ENCODE measurements around the gene FAT2.
A peak's percentile ranks its signal among the peaks of the same experiment; 100 is the strongest.
"Not testable (repeated sequence)": the region's sequence is repeated elsewhere in the genome, so short reads cannot be mapped to it uniquely, and the experiment has no call there.

Gene FAT2

GRCh38 chr5:151612689-151613427, 21.7 kb upstream of the FAT2 start:
- no peak for DNase-seq

GRCh38 chr5:151611127-151611775, 20.1 kb upstream of the FAT2 start:
- DNase-seq, result no peak

GRCh38 chr5:151608522-151608921, 17.4 kb upstream of the FAT2 start:
- no peak for DNase-seq

- no peak for DNase-seq
Measured at GRCh38 chr5:151607304-151607703, 16.2 kb upstream of the FAT2 start.

- DNase-seq, result no peak
Measured at GRCh38 chr5:151605559-151605958, 14.4 kb upstream of the FAT2 start.

GRCh38 chr5:151602806-151603205, 11.7 kb upstream of the FAT2 start:
- no peak for DNase-seq

- no peak for DNase-seq
Measured at GRCh38 chr5:151601391-151601790, 10.3 kb upstream of the FAT2 start.

GRCh38 chr5:151600069-151600665, 9.0 kb upstream of the FAT2 start:
- no peak for DNase-seq

- no peak for DNase-seq
Measured at GRCh38 chr5:151598984-151599383, 7.9 kb upstream of the FAT2 start.

- no peak for DNase-seq
Measured at GRCh38 chr5:151598549-151598948, 7.4 kb upstream of the FAT2 start.

- no peak for DNase-seq
Measured at GRCh38 chr5:151597749-151598148, 6.6 kb upstream of the FAT2 start.

- peak; percentile 48 for DNase-seq
Measured at GRCh38 chr5:151596828-151597539, 5.9 kb upstream of the FAT2 start.

- DNase-seq, result no peak
Measured at GRCh38 chr5:151595411-151595826, 4.3 kb upstream of the FAT2 start.

GRCh38 chr5:151592855-151593408, 1.8 kb upstream of the FAT2 start:
- peak; percentile 16 for DNase-seq

GRCh38 chr5:151589878-151590570, 1.1 kb downstream of the FAT2 start:
- peak; percentile 20 for DNase-seq

- no peak for DNase-seq
Measured at GRCh38 chr5:151587796-151588555, 3.2 kb downstream of the FAT2 start.

- DNase-seq, result peak; percentile 53
Measured at GRCh38 chr5:151585970-151586369, 5.2 kb downstream of the FAT2 start.

- not testable (repeated sequence) for DNase-seq
Measured at GRCh38 chr5:151585344-151585743, 5.8 kb downstream of the FAT2 start.

- no peak for DNase-seq
Measured at GRCh38 chr5:151584057-151584937, 6.8 kb downstream of the FAT2 start.

GRCh38 chr5:151581812-151582583, 9.1 kb downstream of the FAT2 start:
- no peak for DNase-seq

All from EL (cell line).